HS-27A (cell line): ENCODE measurements around the gene MAPK9.
A peak's percentile ranks its signal among the peaks of the same experiment; 100 is the strongest.

ENCODE experiments used
- DNase-seq: peaks from one replicate; pipeline ENCODE4 v3.0.0-alpha.2; 2012; ENCODE audit warnings: low read depth, missing footprints

The MAPK9 gene

DNA sequence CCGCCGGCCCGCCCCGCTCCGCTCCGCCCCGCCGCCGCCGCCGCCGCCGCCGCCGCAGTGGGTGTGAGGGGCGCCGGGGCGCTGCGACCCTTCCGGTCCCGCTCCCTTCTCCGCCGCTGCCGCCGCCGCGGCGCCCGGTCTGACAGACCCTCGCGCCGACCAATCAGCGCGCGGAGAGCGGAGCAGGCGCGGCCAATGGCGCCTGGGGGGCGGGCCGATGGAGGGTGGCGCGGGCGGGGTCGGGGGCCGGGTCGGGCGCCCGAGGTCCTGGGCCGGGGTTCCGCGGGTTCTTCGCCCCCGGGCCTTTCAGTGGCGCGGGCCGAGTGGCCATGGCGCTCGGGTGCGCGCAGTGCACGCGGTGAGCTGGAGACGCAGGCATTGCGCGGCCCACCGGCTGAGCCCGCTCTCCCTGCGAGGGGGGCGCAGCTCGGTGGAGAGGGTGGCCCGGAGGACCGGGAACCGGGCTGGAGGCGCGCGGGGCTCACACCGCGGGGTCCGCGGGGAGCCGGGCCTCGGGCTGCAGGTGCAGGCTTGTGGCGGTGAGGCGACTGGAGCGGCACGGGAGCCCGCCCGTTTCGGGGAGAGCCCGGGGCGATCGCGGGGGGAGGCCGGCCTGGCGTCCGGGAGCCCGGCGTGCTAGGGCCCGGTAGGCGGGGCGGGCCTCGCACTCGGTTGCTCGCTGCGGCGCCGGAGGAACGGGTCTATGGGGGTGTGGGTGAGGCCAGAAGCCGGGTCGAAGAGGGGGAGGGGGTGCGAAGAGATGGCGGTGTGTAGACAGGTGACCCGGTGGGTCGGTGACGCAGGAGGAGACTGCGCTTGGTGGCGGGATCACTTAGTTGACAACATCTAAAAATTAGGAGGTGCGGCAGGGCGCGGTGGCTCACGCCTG, at the start of gene MAPK9:
Gene MAPK9 (minus strand): TSS at position 141 of the 889 bp plus-strand sequence. CDS start 11,522 bp downstream, outside the sequence.
- no peak for DNase-seq

DNA sequence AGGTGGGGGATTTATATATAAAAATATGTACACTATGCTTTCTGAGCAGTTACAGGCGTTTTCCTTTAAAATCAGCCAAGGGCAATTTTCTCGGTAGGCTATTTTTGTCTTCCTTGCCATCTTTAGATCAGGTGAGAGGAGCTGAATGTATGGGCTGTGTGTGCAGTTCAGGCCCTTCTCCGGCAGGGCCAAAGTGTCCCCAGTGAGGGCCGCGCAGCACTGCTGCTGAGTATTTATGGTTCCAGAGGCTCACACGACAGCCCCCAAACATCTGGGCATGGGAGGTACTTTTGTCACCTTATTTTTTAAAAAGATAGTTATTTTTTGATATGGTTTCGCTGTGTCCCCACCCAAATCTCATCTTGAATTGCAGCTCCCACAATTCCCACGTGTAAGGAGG, 49.7 kb upstream of the MAPK9 start:
- DNase-seq = no peak

DNA sequence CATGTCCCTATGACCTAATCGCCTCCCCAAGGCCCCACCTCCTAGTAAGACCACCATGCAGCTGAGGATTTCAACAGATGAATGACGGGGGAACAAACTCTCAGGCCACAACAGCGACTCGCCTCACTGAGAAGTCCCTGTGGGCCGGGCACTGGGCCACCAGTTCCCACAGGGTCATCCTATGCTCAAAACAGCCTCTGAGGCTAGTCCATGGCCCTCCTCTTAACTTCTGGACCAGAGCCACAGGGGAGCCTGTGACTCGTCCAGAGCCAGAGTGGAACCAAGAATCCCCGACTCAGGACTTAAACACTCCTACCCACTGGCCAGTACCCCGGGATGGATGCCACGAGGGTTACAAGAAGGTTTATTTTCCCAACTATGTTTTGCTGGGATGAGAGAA, 49.0 kb upstream of the MAPK9 start:
- DNase-seq = no peak

DNA sequence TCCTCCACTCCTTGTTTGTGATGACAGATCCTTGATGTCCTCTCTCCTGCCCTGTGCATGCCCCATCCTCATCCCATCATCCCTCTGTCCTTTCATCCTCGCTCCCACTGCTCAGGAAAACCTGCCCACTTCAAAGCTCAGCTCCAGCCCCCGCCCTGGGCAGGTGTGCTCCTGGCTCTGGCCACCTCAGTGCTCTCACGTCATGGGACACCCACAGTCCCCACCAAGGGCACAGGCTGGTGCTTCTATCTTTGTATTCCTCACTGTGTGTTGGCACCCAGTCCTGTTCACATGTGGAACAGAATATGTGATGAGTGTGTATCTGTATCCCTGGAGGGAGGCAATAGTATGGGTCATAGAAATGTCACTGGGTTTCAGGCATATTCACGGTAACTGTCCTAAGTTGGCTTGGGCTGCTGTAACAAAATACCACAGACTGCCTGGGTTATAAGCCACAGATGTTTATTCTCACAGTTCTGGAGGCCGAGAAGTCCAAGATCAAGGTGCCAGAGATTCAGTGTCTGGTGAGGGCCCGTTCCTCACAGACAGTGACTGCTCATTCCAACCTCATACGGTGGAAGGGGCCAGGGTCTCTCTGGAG, 47.8 kb upstream of the MAPK9 start:
- no peak for DNase-seq

DNA sequence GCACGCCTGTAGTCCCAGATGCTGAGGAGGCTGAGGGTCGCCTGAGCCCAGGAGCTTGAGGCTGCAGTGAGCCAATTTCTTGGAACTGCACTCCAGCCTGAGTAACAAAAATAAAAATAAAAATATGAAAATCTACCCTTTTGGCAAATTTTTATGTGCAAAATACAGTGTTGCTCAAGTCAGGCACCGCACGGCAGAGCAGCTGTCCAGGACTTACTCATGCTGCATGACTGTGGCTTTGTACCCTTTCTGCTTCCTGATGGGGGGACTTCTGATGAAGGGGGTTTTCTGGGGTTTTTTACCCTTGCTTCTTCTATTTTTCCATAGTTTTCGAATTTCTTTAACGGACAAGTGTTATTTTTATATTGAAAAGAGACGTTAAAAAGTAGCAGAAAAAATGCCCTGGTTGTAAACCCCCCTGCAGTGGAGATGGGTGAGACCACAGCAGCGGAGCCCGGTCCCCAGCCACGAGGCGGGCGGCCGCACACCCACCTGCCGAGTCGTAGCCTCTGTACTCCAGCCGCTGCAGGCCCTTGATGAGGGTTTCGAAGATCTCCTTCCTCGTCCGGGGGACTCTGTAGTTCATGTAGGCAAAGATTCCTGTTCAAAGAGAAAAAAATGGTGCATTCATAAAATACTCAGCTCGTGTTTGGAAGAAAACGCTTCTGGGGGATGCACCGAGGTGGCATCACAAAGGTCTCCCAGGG, 46.3 kb upstream of the MAPK9 start:
- DNase-seq = no peak

DNA sequence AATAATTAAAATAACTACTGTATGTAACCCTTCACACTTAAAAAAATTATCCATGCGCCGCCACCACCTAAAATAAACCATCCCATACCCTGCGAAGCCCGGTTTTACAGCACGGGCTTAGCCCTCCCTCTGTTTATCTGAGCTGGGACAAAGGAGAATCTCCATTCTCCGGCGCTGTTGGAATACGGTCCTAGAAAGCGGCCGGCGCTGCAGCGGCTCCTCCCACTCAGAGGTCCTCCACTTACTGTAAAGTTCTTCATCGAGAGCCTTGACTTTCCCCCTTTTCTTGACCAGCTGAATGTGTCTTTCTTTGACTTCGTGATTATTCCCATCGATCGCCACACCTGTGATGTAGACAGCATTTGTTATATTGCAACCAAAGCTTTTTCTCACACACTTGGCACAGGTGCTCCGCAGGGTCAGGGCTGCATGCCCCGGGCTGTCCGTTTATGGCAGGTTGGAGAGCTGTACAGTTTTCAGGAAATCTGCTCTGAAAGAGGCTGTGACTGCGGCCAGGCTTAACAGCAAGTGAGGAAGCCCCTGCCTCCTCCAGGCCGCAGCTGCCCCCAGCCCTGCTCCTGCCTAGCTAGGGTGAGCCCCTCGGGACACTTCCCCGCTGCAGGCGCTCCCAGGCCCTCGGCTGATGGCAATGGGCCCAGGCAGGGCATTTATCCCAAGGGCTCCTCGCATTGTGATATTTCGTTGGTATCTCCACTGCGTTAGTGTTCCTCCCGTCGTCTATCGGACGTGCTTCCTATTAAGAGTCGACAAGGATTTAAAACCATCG, 44.5 kb upstream of the MAPK9 start:
- DNase-seq = no peak

DNA sequence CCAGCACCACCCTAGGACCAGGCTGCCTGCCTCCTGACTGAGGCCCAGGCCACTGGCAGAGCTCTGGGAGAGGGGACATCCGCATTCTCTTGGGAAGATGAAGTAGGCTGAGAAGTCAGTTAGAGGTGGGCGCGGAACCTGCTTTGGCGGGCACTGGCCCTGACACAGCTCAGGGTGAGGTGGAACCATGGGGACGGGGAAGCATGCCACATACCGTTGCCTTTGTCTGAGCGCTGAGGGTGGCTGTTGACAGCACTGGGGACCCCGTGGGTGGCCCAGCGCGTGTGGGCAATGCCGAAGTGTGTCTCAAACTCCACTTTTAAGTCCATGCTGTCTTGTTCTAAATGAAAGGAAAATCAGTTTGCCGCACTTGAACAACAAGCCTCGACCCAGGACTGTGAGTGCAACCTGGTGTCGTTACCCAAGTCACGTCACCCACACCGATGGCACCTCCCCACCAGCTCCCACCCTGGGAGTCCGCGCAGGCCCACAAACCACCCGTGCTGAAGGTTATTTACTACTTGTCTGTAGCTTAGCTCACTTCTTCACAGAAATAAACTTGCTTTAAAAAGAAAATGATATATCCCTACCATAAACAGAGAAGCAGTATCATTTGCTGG, 43.8 kb upstream of the MAPK9 start:
- no peak for DNase-seq

DNA sequence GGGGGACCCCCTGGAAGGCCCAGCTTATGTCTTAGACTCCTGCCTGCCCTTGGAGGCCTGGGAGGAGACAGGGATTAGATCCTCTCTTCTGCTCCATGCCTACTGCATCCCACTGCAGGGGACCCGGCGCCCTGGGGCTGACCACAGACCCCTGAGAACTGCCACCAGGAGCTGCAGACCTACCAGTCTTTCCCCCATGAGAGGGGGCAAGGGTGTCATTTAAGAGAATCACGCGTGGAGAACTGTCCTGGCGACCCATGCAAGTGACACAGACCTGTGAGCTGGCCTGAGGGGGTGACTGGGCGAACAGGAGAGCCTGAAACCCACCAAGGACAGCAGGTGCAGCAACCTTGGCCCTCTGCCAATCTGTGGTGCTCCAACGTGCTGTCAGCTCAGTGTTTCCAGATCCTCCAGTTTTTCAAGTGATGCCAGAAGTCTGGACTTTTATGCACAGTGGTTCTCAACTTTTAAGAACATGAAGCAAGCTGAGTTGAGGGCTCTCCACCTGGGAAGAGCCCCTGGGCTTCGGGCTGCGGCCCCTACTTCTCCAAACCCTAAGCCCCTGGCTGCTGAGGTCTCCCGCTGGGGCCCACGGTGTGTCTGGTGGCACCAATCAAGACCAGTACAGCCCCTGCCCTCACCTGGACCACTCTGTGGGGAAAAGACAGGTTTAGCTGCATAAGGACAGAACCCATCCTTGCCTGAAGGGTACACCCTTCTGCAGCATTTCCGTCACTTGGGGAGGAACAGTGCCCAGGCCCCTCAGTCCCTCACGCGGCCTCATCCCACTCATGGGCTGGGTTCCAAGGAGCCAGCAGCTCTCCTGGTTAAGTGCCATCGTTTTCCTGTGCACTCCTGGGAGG, 43.1 kb upstream of the MAPK9 start:
- no peak for DNase-seq

DNA sequence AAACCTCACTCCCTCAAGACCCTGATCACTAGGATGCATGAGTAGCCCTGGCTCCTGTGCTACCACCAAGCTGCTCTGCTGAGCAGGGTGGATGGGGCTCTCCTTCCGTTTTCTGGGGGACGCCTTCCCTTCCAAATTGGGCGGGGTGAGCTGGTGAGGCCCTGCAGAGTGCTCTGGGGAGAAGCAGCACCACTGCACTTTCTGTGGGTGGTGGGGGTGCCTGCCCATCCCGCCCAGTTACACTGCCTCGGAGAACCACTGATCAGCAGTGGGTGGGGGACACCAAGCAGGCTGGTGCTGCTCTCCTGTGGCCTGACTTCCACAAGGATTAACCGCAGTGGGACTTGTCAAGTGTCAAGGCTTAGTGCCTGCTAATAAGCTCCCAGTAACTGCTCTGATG, 42.3 kb upstream of the MAPK9 start:
- DNase-seq = no peak

DNA sequence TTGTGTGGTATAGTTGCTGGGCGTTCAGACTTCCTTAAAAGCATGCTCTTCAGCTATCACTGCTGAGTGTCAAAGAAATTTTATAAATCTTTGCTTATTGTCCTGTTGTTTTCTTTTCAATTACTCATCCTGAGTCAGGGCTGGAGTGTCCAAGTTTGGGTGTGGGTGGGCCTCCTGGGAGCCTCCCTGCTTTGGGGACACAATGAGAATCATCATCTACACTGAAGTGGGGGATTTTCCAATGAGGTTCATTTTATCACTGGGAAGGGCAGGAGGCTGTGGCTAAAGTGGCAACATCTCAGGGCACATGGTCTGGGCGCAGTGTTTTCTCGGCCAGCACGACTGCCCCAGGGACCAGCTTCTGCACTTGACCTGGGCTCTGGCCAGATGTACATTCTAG, 41.8 kb upstream of the MAPK9 start:
- DNase-seq = peak; percentile 9

DNA sequence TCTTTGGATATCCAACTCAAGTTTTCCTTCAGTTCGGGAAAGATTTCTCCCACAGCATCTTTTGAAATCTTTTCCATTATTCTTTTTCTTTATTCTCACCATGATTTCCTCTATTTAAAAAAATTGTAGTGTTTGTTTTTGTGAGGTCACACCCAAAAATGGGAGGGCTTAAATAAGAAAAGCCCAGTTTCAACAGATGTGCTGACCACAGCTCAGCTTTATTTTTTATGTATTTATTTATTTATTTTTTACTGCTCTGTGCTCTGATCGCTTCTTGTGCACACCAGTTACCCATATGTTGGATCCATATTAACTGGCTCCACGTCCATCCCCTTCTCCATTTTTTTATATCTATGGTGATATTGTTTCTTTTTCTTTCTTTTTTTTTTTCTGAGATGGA, 41.0 kb upstream of the MAPK9 start:
- DNase-seq = no peak

DNA sequence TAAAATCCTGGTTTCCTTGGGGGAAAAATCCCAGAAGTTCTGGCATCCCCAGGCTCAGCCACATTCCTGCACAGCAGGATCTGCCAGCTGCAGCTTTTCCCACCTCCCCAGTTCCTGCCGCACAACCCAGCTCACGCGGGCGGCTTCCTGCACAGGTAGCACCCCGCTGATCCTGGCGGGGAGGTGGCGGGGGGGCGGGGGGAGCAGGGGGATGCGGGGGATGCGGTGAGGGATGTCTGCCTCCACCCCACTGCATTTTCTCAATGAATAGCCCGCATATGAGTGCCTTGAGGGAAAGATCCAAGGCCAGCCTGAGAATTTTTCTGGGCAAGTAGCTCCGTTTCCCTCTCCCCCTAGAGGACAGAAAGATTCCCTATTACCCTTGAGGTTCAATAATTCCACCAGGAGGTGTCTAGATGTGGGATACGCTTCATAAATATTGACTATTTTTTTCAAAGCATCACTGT, 40.2 kb upstream of the MAPK9 start:
- DNase-seq = no peak

DNA sequence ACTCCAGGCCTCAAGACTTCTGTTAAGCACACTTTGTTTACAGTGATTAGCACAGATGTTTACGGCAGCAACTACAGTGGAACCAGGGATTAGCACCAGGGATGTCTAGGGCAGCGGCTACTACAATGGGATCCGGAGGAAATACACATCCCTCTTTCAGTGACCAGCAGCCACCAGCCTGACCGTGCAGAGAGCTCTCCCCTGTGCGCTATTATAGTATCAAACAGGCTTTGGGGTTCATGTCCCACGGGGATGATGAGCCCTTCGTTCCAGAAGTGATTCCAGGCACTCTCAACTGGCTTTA, 39.7 kb upstream of the MAPK9 start:
- DNase-seq = no peak

DNA sequence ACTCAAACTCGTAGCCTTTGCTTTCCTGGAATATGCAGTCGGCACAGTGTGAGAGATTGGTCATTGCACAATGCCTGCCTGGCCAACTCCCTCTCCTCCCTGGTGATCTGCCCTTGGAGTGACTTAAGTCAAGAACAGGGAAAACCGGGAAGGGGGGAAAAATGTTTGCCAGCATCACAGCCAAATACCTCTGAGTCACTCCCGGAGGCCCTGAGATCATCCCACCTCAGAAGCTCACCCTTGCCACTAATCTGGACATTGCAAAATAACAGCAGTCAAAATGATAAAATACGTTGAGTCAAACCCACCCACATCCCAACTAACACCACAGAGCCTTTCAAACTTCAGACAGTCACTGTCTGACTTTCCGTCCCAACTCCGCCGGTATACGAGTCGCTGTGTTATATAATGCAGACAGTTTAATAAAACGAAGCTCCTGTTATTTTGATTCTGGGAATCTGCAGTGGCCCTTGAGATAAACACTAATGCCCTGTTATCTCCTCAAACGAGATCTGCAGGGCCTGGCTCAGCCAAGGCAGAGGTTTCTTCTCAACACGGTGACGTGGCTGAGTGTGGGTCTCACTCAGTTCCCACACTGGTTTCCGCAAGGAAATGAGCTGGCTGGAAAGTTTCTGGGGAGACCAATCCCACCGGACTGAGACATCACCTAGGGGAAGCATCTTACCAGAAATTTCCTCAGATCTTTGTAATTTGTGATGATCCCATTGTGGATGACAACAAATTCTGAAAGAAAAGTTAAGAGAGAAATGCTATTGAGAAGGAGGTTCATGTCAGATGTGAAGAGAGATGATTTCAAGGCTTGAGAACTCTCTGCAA, 39.1 kb upstream of the MAPK9 start:
- peak; percentile 38 for DNase-seq

DNA sequence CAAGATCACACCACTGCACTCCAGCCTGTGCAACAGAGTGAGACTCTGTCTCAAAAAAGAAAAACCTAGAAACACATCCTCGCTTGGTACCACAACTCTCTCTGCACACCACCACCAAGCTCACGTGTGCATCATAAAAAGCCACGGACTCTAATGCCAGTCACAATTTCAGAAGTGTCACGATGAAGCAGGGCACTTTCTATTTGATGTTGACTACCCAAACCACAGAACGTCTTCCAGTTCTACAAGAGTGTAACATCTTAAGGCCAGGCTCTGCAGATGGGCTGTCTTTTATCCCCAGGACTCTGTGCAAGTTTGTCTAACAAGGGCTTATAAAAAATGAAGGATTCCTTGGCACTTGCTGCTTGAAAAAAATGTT, 38.4 kb upstream of the MAPK9 start:
- no peak for DNase-seq

DNA sequence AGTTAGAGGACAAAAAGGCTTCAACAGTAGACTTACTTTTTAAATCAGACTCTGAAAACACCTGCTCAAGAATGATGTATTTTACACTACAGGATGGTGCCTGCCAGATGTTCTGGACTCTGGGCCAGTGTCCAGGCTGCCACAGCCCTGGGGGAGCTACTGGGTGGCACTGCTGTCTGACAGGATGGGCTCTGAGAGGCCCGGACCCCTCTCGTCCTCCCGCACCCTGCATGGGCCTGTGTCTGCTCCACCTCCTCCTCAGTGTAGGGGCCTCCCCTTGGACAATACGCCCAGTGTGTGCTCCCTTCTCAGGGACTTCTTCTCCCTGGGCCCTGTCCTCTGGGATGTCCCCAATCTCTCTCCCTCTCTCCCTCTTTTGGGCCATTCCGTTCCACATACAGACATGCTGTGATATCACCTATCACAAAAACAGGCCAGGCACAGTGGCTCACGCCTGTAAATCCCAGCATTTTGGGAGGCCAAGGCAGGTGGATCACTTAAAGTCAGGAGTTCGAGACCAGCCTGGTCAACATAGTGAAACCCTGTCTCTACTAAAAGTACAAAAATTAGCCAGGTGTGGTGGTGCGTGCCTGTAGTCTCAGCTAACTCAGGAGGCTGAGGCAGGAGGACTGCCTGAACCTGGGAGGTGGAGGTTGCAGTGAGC, 37.9 kb upstream of the MAPK9 start:
- no peak for DNase-seq

DNA sequence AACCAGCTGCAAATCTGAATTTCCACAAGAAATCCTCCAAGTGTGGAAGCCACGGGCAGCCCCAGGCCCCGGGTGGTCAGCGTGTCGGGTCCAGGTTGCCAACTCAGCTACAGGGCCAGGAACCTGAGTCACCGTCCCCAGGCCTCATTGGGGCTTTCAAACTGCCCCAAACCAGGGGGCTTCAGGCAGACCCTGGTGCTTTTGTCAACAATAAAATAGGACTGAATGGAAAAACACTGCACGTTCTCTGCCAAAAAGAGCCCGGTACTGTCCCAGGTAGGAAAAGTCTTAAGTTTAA, 37.2 kb upstream of the MAPK9 start:
- DNase-seq = no peak

DNA sequence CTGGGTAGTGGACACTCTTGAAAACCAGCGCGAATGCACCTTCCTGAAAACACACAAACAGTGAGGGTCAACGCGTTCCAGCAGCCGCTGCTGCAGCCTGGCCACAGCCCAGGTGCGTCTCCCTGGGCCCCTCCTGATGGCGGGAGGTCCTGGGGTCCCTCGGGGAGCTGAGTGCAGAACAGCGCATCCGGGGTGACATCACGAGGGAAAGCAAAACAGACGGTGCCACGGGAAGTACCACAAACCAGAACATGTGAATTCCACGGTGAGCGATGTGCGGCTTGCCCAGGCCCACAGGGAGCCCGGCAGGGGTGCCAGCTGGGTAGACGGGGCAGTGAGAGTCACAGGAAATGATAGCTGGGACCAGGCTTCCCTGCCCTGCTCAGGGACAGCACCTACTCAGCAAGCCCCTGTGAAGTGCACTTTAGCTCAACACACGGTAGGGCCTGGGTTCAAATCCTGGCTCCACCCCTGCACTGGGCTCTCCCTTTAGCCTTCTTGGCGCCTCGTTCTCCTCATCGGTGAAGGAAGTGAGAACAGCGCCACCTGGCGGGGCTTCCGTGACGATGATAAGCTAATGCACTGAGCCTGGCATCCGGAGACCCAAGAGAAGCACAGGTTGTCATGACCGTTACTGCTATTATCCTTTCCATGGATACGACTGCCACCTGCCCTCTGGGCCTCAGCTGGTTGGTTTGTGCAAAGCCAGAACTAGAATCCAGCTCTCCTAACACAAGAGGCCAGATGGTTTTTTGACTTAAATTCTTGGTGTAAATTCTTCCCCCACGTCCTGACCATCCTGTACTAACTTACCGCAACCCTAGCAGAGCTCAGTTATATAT, 36.6 kb upstream of the MAPK9 start:
- peak; percentile 19 for DNase-seq
